Melanocyte of skin (primary cell): Measurements from ENCODE around the gene APAF1. TPM values are rescaled to one million over a fixed set of nuclear protein-coding genes. Genes with fewer than 3 reads are reported as not detected.

Source experiments
- small RNA-seq, 2 donors: library from RNA; depleted of rRNA; stranded (forward); fragments of <200 nt; gene quantifications; one replicate each; pipeline ENCODE3, GENCODE V24; 2012
- total RNA-seq, 2 donors: library from RNA; depleted of rRNA; stranded (reverse); fragments of >200 nt; gene quantifications; 2 replicates each; pipeline ENCODE4 v1.2.3, GENCODE V29; 2012

APAF1 gene
- total RNA-seq, result 10 to 100 TPM; 15.5 to 19.3 TPM

GRCh38 chr12:98644712-98645571 is at the start of gene APAF1, which contains the start of gene IKBIP:
Gene APAF1 (plus strand): TSS chr12:98645290. CDS start chr12:98648360, 3,070 bp downstream.
Gene IKBIP (minus strand): TSS chr12:98644788. CDS start chr12:98644701, 87 bp downstream.

Small RNAs within 50 kb of the gene (small RNA-seq; reads per million reads assigned to genes)
- 96.3 to 131 reads per million in 2 donors for gene SNORA53

Other genes starting within 250 kb of the APAF1 start
- 100 to 1,000 TPM in 1 of 2 donors, 10 to 100 TPM in 1; 67.4 to 178 TPM for gene TMPO, start 129.7 kb upstream of the APAF1 start, total RNA-seq
- 100 to 1,000 TPM; 432 to 561 TPM for gene SLC25A3, start 51.6 kb upstream of the APAF1 start, total RNA-seq
- gene IKBIP, start 502 bp upstream of the APAF1 start, total RNA-seq, result 10 to 100 TPM; 13.1 to 40.0 TPM